K562 (cell line): ENCODE data around the gene ALDH1A2. TPM values are rescaled to one million over a fixed set of nuclear protein-coding genes. Genes with fewer than 3 reads are reported as not detected.

Source experiments
- ATAC-seq: fragments of 200-7000 bp; cut with Tn5 transposase; 3 replicates; pipeline ENCODE4 v1.9.1; 2020; ENCODE audit warnings: moderate library complexity
- BruUV-seq: library from RNA; stranded (reverse); fragments of 400-500 nt; replicated peaks from 2 replicates; lab custom pipeline; 2021; lab: Mats Ljungman, UMichigan
- CTCF ChIA-PET: fragments of 300-600 bp; formaldehyde crosslinking; extraction: SDS; loops from one replicate; lab custom pipeline; 2021; ENCODE audit warnings: low intra/inter-chr PET ratio; lab: Yijun Ruan, JAX
- POLR2A ChIA-PET: fragments of 300-600, 350-650 bp; sonication (Branson Sonifier 250); formaldehyde crosslinking; extraction: SDS; loops from one replicate; lab custom pipeline; 2021; ENCODE audit warnings: antibody characterized with exemption, inconsistent platforms; lab: Yijun Ruan, JAX
- DNase-seq, 4 experiments: peaks; one replicate each; pipeline versions ENCODE4 v3.0.0 to v3.0.0-alpha.2; 2011 to 2018; ENCODE audit warnings: low spot score in 3 of 4, mixed read lengths in 3 of 4; ENCODE audit errors: extremely low read depth in 1 of 4
- FAIRE-seq: peaks from 2 replicates; lab custom pipeline; 2011; peaks lifted over from hg19 to GRCh38; lab: Jason Lieb, UNC
- H2AFZ ChIP-seq: 2 replicates; pipeline ENCODE4 v1.6.0; 2011; ENCODE audit warnings: low read depth, low read length, control low read depth, inconsistent platforms
- H3K27ac ChIP-seq: fragments of 200-600 bp; 3 replicates; pipeline ENCODE4 v1.8.0; 2011; ENCODE audit warnings: low read depth, mild to moderate bottlenecking, control low read depth, inconsistent platforms, low read length, moderate library complexity, mixed read lengths; ENCODE audit errors: extremely low read depth
- H3K27me3 ChIP-seq, 2 experiments: fragments of 300-600 bp in 1 of 2; 2 replicates in 1 of 2; 3 replicates in 1 of 2; pipeline versions ENCODE4 v1.6.0 to v1.8.0; 2011; ENCODE audit warnings: inconsistent platforms in 2 of 2, low read length in 2 of 2, mild to moderate bottlenecking in 1 of 2, mixed read lengths in 1 of 2, moderate library complexity in 1 of 2; ENCODE audit not compliant: control insufficient read depth in 2 of 2, insufficient read depth in 2 of 2
- H3K36me3 ChIP-seq: fragments of 300-600 bp; 3 replicates; pipeline ENCODE4 v1.8.0; 2011; ENCODE audit warnings: mild to moderate bottlenecking, low read length, inconsistent platforms; ENCODE audit not compliant: control insufficient read depth, insufficient read depth
- H3K4me1 ChIP-seq, 2 experiments: fragments of 200-600 bp in 1 of 2; replicated peaks in 1 of 2; 2 replicates in 1 of 2; 3 replicates in 1 of 2; pipeline versions ENCODE4 v1.5.1 to v1.8.0; 2011; ENCODE audit warnings: inconsistent platforms in 2 of 2, low read length in 2 of 2, mild to moderate bottlenecking in 1 of 2, mixed read lengths in 1 of 2, moderate library complexity in 1 of 2; ENCODE audit not compliant: control insufficient read depth in 2 of 2, insufficient read depth in 2 of 2
- H3K4me2 ChIP-seq: 2 replicates; pipeline ENCODE4 v1.6.1; 2011; ENCODE audit warnings: low read length, control low read depth, inconsistent platforms, mixed read lengths; ENCODE audit not compliant: insufficient read depth
- H3K4me3 ChIP-seq: fragments of 200-600 bp; sonication (generic), shearing (Covaris generic); 2 replicates; pipeline ENCODE4 v1.5.1; 2016; ENCODE audit warnings: control low read depth, inconsistent platforms
- H3K79me2 ChIP-seq: fragments of 200-600 bp; 3 replicates; pipeline ENCODE4 v1.8.0; 2011; ENCODE audit warnings: low read length, inconsistent platforms; ENCODE audit not compliant: control insufficient read depth, insufficient read depth
- H3K9ac ChIP-seq, 2 experiments: 2 replicates each; pipeline versions ENCODE4 v1.6.0 to v1.6.1; 2011; ENCODE audit warnings: low read depth in 2 of 2, low read length in 2 of 2, control low read depth in 1 of 2, inconsistent platforms in 1 of 2, mild to moderate bottlenecking in 1 of 2, mixed read lengths in 1 of 2; ENCODE audit not compliant: insufficient read depth in 1 of 2
- H3K9me1 ChIP-seq: one replicate; pipeline ENCODE4 v1.6.0; 2011; ENCODE audit warnings: inconsistent platforms, mild to moderate bottlenecking, low read length, moderate library complexity; ENCODE audit not compliant: control insufficient read depth, insufficient read depth
- H3K9me3 ChIP-seq: replicated peaks from 2 replicates; pipeline ENCODE4 v1.5.1; 2011; ENCODE audit warnings: low read depth, low read length, inconsistent platforms; ENCODE audit not compliant: control insufficient read depth, insufficient read depth
- H4K20me1 ChIP-seq: replicated peaks from 2 replicates; pipeline ENCODE4 v1.6.1; 2011; ENCODE audit warnings: low read length, inconsistent platforms, mixed read lengths; ENCODE audit not compliant: control insufficient read depth, insufficient read depth
- CEBPB ChIP-seq: fragments of 450-650 bp; IDR thresholded peaks from 2 replicates; pipeline ENCODE4 v1.6.1; 2016; ENCODE audit warnings: missing genetic modification characterization, missing compliant biosample characterization
- CEBPG ChIP-seq, 3 experiments: fragments of 200-800 bp in 1 of 3; sonication (Bioruptor generic) in 1 of 3; sonication (generic) in 1 of 3; formaldehyde crosslinking in 1 of 3; IDR thresholded peaks in 2 of 3; conservative IDR thresholded peaks in 1 of 3; 2 replicates each; pipeline versions ENCODE4 v1.6.1 to v1.8.0; 2016 to 2022; ENCODE audit warnings: missing compliant biosample characterization in 2 of 3, missing genetic modification characterization in 2 of 3, mild to moderate bottlenecking in 1 of 3, missing genetic modification reagents in 1 of 3
- CXXC5 ChIP-seq: fragments of 250-450 bp; sonication (Bioruptor Pico); IDR thresholded peaks from 2 replicates; pipeline ENCODE4 v1.8.0; 2022; ENCODE audit warnings: inconsistent platforms, mild to moderate bottlenecking, moderate library complexity
- DDX20 ChIP-seq: fragments of 450-650 bp; IDR thresholded peaks from 2 replicates; pipeline ENCODE4 v1.6.1; 2016; ENCODE audit warnings: missing genetic modification characterization, low read depth, mild to moderate bottlenecking, missing compliant biosample characterization, moderate library complexity
- DMBX1 ChIP-seq: fragments of 250-450 bp; sonication (Bioruptor Pico); IDR thresholded peaks from 2 replicates; pipeline ENCODE4 v1.8.0; 2022; ENCODE audit warnings: inconsistent platforms, mild to moderate bottlenecking, moderate library complexity, borderline replicate concordance
- GTF2E2 ChIP-seq: fragments of 200-800 bp; sonication (Bioruptor generic); IDR thresholded peaks from 2 replicates; pipeline ENCODE4 v1.6.1; 2016; ENCODE audit warnings: missing genetic modification characterization, missing compliant biosample characterization
- NFE2L1 ChIP-seq: fragments of 450-650 bp; IDR thresholded peaks from 2 replicates; pipeline ENCODE4 v1.6.1; 2016; ENCODE audit warnings: missing genetic modification characterization, low read depth, mild to moderate bottlenecking, missing compliant biosample characterization, moderate library complexity, borderline replicate concordance
- RBM25 ChIP-seq: fragments of 200-400 bp; formaldehyde crosslinking; IDR thresholded peaks from 2 replicates; pipeline ENCODE4 v1.6.1; 2018; ENCODE audit warnings: low read length, low read depth, moderate library complexity; ENCODE audit not compliant: severe bottlenecking
- TEAD4 ChIP-seq, 2 experiments: sonication (generic) in 1 of 2; formaldehyde crosslinking in 1 of 2; IDR thresholded peaks; 2 replicates each; pipeline versions ENCODE4 v1.6.1 to v1.8.0; 2012 to 2022; ENCODE audit warnings: borderline replicate concordance in 1 of 2, inconsistent platforms in 1 of 2, low read length in 1 of 2, mild to moderate bottlenecking in 1 of 2, missing genetic modification reagents in 1 of 2
- THRB ChIP-seq: fragments of 450-650 bp; formaldehyde crosslinking; conservative IDR thresholded peaks from 2 replicates; pipeline ENCODE4 v1.4.0; 2022; ENCODE audit warnings: mild to moderate bottlenecking, missing genetic modification characterization
- WGBS: fragments of 100-300 bp; shearing (Covaris generic); methylation state at CpG from one replicate; pipeline ENCODE4 v1.1.6; 2016; ENCODE audit warnings: low coverage, mixed read lengths; ENCODE audit not compliant: insufficient coverage; ENCODE audit errors: missing lambda C conversion rate; 5-methylcytosine and 5-hydroxymethylcytosine counted together
- in situ Hi-C: fragments of 300-500 bp; cut with MboI; formaldehyde crosslinking; loops from 4 replicates; pipeline ENCODE4 v1.15.0; 2018; ENCODE audit warnings: inconsistent platforms, mixed read lengths
- intact Hi-C: fragments of 100-400 bp; cut with micrococcal nuclease; formaldehyde crosslinking; loops from 2 replicates; pipeline ENCODE4 v1.14.2; 2022
- polyA plus RNA-seq, 8 experiments: library from polyadenylated mRNA; depleted of rRNA in 4 of 8; stranded (reverse) in 5 of 8; unstranded in 3 of 8; fragments of >200 nt; fragmentation: Nextera tagmentation in 2 of 8; fragmentation: Illumina TruSeq in 1 of 8; extraction: Ambion mirVana in 2 of 8; extraction: Trizol in 1 of 8; gene quantifications; 2 replicates each; pipeline versions ENCODE4 v1.2.1 to v1.2.3, GENCODE V29; 2011 to 2014; ENCODE audit warnings: inconsistent platforms in 1 of 8, missing spikeins in 1 of 8
- total RNA-seq, 7 experiments: library from RNA; depleted of rRNA in 6 of 7; stranded (reverse); fragments of >200 nt in 6 of 7; fragmentation: Illumina TruSeq in 2 of 7; extraction: Trizol in 2 of 7; gene quantifications; 2 replicates each; pipeline versions ENCODE4 v1.2.1 to v1.2.3, GENCODE V29; 2011 to 2021; ENCODE audit warnings: low replicate concordance in 1 of 7

Gene ALDH1A2
- total and polyA plus RNA-seq, 9 of the 15 experiments (the other 6 are each of a cell fraction or from before 2014, with no cell fraction given): 115 to 393 (median 333) TPM

- H3K27me3 ChIP-seq: no peaks in the 10 kb centered on the region
- H3K9me3 ChIP-seq: no peaks in the 10 kb centered on the region
- FAIRE-seq (no peak), ATAC-seq (no peak), DNase-seq (no peak)
- no peaks in the 10 kb centered on the region for H3K9me1 ChIP-seq
- no peak overlapping the region for H3K9ac ChIP-seq
- ChIA-PET POLR2A (interaction anchor here (0.9 kb wide), 1 partner anchor 121 kb away, joined by 3 read pairs; no protein-coding TSS in a partner anchor), CTCF (no interaction called here)
- in situ Hi-C loops (no loop called here), intact Hi-C loops (no loop called here)
- WGBS: 59% methylated on average over 3 of the region's 3 CpGs
- H3K4me3 ChIP-seq: no peak overlapping the region
- H3K79me2 ChIP-seq: no peaks in the 10 kb centered on the region
- peaks cover 15% of the 10 kb centered on the region; the same call in 1 of the 3 replicates for H3K36me3 ChIP-seq
- H4K20me1 ChIP-seq: no peaks in the 10 kb centered on the region
- H2AFZ ChIP-seq: no peak overlapping the region
- no peak overlapping the region; the same call in 2 of the 3 replicates for H3K27ac ChIP-seq
- H3K4me1 ChIP-seq: peaks cover 0 to 19% of the 10 kb centered on the region in 2 experiments; a peak in 3 of 5 replicates
- no TSS peak for BruUV-seq
- H3K4me2 ChIP-seq: peak overlapping the region; percentile 14; the same call in 1 of the 2 replicates
- peak; percentile 5; the same call in 1 of the 2 replicates for TF ChIP-seq TEAD4 (IDR thresholded peaks at IDR 0.05; ENCODE audit: low read length)
- no peak for TF ChIP-seq TEAD4 (CRISPR knock-in tag; IDR thresholded peaks at IDR 0.05; ENCODE audit: borderline replicate concordance)
- TF ChIP-seq RBM25: peak; percentile 5
- no peak for TF ChIP-seq THRB
- peak; percentile 60 for TF ChIP-seq CEBPB (tag)
- 0 out of 2 replicates have a peak, but pooled peaks have one; percentile 2 for TF ChIP-seq CXXC5 (CRISPR knock-in tag)
- TF ChIP-seq NFE2L1 (tag): no peak
- TF ChIP-seq DDX20 (tag): peak; percentile 67; the same call in 1 of the 2 replicates
- 0 out of 2 replicates have a peak, but pooled peaks have one; percentile 20 for TF ChIP-seq DMBX1
- no peak for TF ChIP-seq CEBPG (CRISPR knock-in tag; IDR thresholded peaks at IDR 0.05)
- TF ChIP-seq CEBPG (tag; conservative IDR thresholded peaks at IDR 0.05 in 1 of 2, IDR thresholded peaks at IDR 0.05 in 1 of 2): peak in 1 of 2 experiments; percentile 68; a peak in 2 of 4 replicates
- peak; percentile 29; the same call in 1 of the 2 replicates for TF ChIP-seq GTF2E2 (tag)
Observed at GRCh38 chr15:57949374-57949943, 116.1 kb downstream of the ALDH1A2 start.
